ENCODE results near the gene NFIX. TPM values are rescaled to one million over a fixed set of nuclear protein-coding genes. Genes with fewer than 3 reads are reported as not detected.

NFIX gene
- total and polyA plus RNA-seq, 9 of the 15 experiments (the other 6 are each of a cell fraction or from before 2014, with no cell fraction given): 0.28 to 26.8 (median 5.4) TPM

- no peak for TF ChIP-seq JUN (IDR thresholded peaks at IDR 0.05; ENCODE audit: borderline replicate concordance, low read depth, low read length)
- TF ChIP-seq JUN (CRISPR knock-in tag; IDR thresholded peaks at IDR 0.05; ENCODE audit: borderline replicate concordance): 0 out of 2 replicates have a peak, but pooled peaks have one; percentile 43
- no peak for TF ChIP-seq ZNF324 (CRISPR knock-in tag; IDR thresholded peaks at IDR 0.05)
- TF ChIP-seq MCM7 (IDR thresholded peaks at IDR 0.05): no peak
- peak; percentile 0 for TF ChIP-seq BRD9 (IDR thresholded peaks at IDR 0.05; ENCODE audit: low read depth, partially characterized antibody)
- peak; percentile 82 for TF ChIP-seq ARHGAP35 (IDR thresholded peaks at IDR 0.05; ENCODE audit: partially characterized antibody)
- TF ChIP-seq USF1 (CRISPR knock-in tag; IDR thresholded peaks at IDR 0.05): peak; percentile 33; the same call in 1 of the 2 replicates
- 0 out of 2 replicates have a peak, but pooled peaks have one; percentile 58 for TF ChIP-seq HLTF (IDR thresholded peaks at IDR 0.05)
- no peak for TF ChIP-seq FUS (optimal IDR thresholded peaks at IDR 0.05; ENCODE audit: low read depth, low read length)
- TF ChIP-seq TRIM25 (IDR thresholded peaks at IDR 0.05; ENCODE audit: borderline replicate concordance): peak; percentile 61; the same call in 1 of the 2 replicates
- TF ChIP-seq MLLT1 (IDR thresholded peaks at IDR 0.05): 0 out of 4 replicates have a peak, but pooled peaks of 1 of the 2 experiments have one; percentile 5
- TF ChIP-seq NKRF (IDR thresholded peaks at IDR 0.05; ENCODE audit: borderline replicate concordance): peak; percentile 70
- TF ChIP-seq UBTF (IDR thresholded peaks at IDR 0.05; ENCODE audit: borderline replicate concordance in 1 of 2, low read depth in 2 of 2, low read length in 2 of 2): no peak
- 0 out of 2 replicates have a peak, but pooled peaks have one; percentile 61 for TF ChIP-seq ZBTB5 (IDR thresholded peaks at IDR 0.05)
- no peak for TF ChIP-seq SMAD3 (CRISPR knock-in tag; conservative IDR thresholded peaks at IDR 0.05)
- peak in 1 of 2 experiments; percentile 7; a peak in 1 of 4 replicates for TF ChIP-seq TRIM24 (IDR thresholded peaks at IDR 0.05)
- peak; percentile 8 for TF ChIP-seq NCOA4 (IDR thresholded peaks at IDR 0.05; ENCODE audit: partially characterized antibody)
- peak; percentile 80; the same call in 1 of the 2 replicates for TF ChIP-seq OTX1 (CRISPR knock-in tag; IDR thresholded peaks at IDR 0.05)
- no peak for TF ChIP-seq NCOA1 (IDR thresholded peaks at IDR 0.05; ENCODE audit: low read depth)
Observed at GRCh38 chr19:12984143-12984627, 11.1 kb upstream of the NFIX start (continued).
